HG02973 (cell line): ENCODE data around the gene TSNAXIP1.
"Not testable (repeated sequence)": the region's sequence is repeated elsewhere in the genome, so short reads cannot be mapped to it uniquely, and the experiment has no call there.

Experiments
- ATAC-seq: cut with Tn5 transposase; IDR thresholded peaks from one replicate; pipeline ENCODE4 v1.9.1; 2021; ENCODE audit warnings: moderate library complexity; ENCODE audit not compliant: unreplicated experiment

The TSNAXIP1 gene

GRCh38 chr16:67858500-67858899 lies 51.8 kb downstream of the TSNAXIP1 start:
- ATAC-seq, result no peak

- no peak for ATAC-seq
Observed at GRCh38 chr16:67860589-67861398, 54.1 kb downstream of the TSNAXIP1 start.

- no peak for ATAC-seq
Observed at GRCh38 chr16:67861877-67862276, 55.2 kb downstream of the TSNAXIP1 start.

- no peak for ATAC-seq
Observed at GRCh38 chr16:67862623-67863583, 56.2 kb downstream of the TSNAXIP1 start.

- ATAC-seq, result not testable (repeated sequence)
Observed at GRCh38 chr16:67864044-67864443, 57.4 kb downstream of the TSNAXIP1 start.

GRCh38 chr16:67864594-67864993 lies 57.9 kb downstream of the TSNAXIP1 start:
- ATAC-seq, result no peak

GRCh38 chr16:67865318-67865717 lies 58.6 kb downstream of the TSNAXIP1 start:
- no peak for ATAC-seq

- ATAC-seq, result no peak
Observed at GRCh38 chr16:67868290-67868689, 61.6 kb downstream of the TSNAXIP1 start.

GRCh38 chr16:67869653-67870052 lies 63.0 kb downstream of the TSNAXIP1 start:
- no peak for ATAC-seq

- ATAC-seq, result no peak
Observed at GRCh38 chr16:67871256-67871655, 64.6 kb downstream of the TSNAXIP1 start.

- ATAC-seq, result no peak
Observed at GRCh38 chr16:67872131-67872630, 65.5 kb downstream of the TSNAXIP1 start.

- ATAC-seq, result peak; percentile 60
Observed at GRCh38 chr16:67872631-67873434, 66.1 kb downstream of the TSNAXIP1 start, which contains the start of gene EDC4. TSS of gene EDC4 (plus strand) at chr16:67873052. CDS start at chr16:67873262, 210 bp downstream.

- no peak for ATAC-seq
Observed at GRCh38 chr16:67873435-67874370, 67.0 kb downstream of the TSNAXIP1 start.

GRCh38 chr16:67874372-67874771 lies 67.7 kb downstream of the TSNAXIP1 start:
- ATAC-seq, result no peak

- no peak for ATAC-seq
Observed at GRCh38 chr16:67877064-67877463, 70.4 kb downstream of the TSNAXIP1 start.
